Measurements from ENCODE around the gene FBXW7.

- no peak for TF ChIP-seq NFIC (IDR thresholded peaks at IDR 0.05)
- no peak for TF ChIP-seq MAX (IDR thresholded peaks at IDR 0.05)
- TF ChIP-seq EGR1 (IDR thresholded peaks at IDR 0.05), result no peak
- no peak for TF ChIP-seq FOXM1 (IDR thresholded peaks at IDR 0.05; ENCODE audit: borderline replicate concordance, low read depth)
- TF ChIP-seq TEAD4 (IDR thresholded peaks at IDR 0.05), result no peak
- TF ChIP-seq REST (IDR thresholded peaks at IDR 0.05; ENCODE audit: low read depth), result no peak
- TF ChIP-seq RAD21 (IDR thresholded peaks at IDR 0.05; ENCODE audit: low read depth), result no peak
- TF ChIP-seq CEBPB (IDR thresholded peaks at IDR 0.05), result no peak
These were observed 27.1 kb downstream of the FBXW7 start for GRCh38 chr4:152508818-152509217.
